T-helper 1 cell (primary cell): ENCODE results near the gene PPM1H.
"Not testable (repeated sequence)": the region's sequence is repeated elsewhere in the genome, so short reads cannot be mapped to it uniquely, and the experiment has no call there.

Experiments used
- DNase-seq, 5 donors: peaks; one replicate each; pipeline ENCODE4 v3.0.0-alpha.2; 2012 to 2020

The PPM1H gene

GRCh38 chr12:62943779-62944395 is 8.9 kb upstream of the PPM1H start:
- DNase-seq: no peak

GRCh38 chr12:62942316-62942715 is 7.4 kb upstream of the PPM1H start:
- not testable (repeated sequence) for DNase-seq

- DNase-seq: no peak
Observed at GRCh38 chr12:62934239-62934798, 631 bp downstream of the PPM1H start.

DNA sequence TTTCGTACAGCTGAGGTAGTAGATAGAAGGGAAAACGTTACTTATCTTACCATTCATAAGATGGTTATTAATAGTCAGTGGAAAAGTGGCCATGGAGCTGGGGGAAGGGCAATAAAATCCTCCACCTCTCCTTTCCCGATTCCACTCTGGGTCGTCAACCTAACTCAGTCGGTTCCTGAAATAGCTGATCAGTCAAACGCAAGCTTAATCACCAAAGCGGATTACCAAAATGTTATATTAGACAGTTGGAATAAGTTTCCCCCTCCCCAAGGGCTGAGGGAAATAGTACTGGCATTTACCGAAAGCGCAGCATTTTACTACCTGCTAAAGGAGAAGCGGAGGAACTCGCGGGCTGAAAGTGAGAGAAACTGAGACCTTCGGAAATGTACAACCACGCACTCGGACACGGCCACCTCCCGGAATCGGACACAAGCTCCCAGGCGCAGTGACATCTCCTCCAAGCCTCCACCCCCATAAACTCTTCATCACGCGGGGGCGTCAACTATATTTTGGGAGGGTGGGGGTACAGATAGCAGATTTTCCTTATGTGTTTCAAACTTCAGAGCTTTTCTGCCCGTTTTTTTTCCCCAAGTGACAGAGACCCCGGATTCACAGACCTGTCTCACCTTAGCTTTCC is 1.2 kb downstream of the PPM1H start:
- no peak for DNase-seq

- DNase-seq: no peak
Observed at GRCh38 chr12:62933220-62933601, 1.7 kb downstream of the PPM1H start.

- no peak for DNase-seq
Observed at GRCh38 chr12:62931477-62931876, 3.5 kb downstream of the PPM1H start.

GRCh38 chr12:62930546-62931425 is 4.2 kb downstream of the PPM1H start:
- DNase-seq: no peak

DNA sequence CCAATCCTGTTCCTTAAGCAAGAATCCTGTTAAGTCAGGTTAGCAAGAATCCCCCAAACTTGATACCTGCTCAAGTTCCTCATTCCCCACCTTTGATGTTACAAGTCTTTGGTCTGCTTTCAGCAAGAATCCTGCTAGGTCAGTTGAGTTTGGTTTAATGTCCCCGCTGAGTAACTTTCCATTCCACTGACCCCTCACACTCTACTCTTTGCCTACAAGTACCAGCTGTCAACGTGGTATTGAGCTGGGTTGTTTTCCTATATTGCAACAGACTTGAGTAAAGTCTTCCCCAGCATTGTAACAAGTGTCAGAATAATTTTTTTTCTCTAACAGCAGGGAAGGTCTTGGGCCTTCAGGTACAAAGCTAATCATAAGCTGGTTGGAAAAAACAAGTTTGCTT is 6.3 kb downstream of the PPM1H start:
- DNase-seq: no peak

GRCh38 chr12:62925680-62926079 is 9.3 kb downstream of the PPM1H start:
- no peak for DNase-seq

- DNase-seq: no peak
Observed at GRCh38 chr12:62924084-62924483, 10.9 kb downstream of the PPM1H start.

DNA sequence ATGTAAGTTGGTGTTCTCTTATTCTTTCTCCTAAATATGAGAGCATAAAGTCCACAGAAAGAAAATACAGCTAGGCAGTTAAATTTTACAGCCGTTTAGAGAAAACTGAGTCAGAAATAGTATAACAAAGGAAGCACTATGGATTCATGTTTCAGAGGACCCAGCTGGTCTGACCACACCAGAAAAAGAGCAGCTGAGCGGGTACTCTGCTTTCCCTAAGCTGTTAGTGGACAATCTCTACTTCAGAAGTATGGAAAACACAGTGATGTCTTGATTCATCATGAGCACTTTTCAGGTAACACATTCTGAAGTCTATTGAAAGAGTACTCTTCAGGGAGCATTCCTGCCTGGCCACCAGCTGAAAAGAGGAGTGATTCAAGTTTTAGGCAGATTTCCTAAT is 12.4 kb downstream of the PPM1H start:
- DNase-seq: no peak

GRCh38 chr12:62919838-62920237 is 15.1 kb downstream of the PPM1H start:
- DNase-seq: no peak

GRCh38 chr12:62917926-62918325 is 17.0 kb downstream of the PPM1H start:
- no peak for DNase-seq

- DNase-seq: no peak
Observed at GRCh38 chr12:62916632-62917425, 18.1 kb downstream of the PPM1H start.

GRCh38 chr12:62915204-62915529 is 19.8 kb downstream of the PPM1H start:
- DNase-seq: no peak

DNA sequence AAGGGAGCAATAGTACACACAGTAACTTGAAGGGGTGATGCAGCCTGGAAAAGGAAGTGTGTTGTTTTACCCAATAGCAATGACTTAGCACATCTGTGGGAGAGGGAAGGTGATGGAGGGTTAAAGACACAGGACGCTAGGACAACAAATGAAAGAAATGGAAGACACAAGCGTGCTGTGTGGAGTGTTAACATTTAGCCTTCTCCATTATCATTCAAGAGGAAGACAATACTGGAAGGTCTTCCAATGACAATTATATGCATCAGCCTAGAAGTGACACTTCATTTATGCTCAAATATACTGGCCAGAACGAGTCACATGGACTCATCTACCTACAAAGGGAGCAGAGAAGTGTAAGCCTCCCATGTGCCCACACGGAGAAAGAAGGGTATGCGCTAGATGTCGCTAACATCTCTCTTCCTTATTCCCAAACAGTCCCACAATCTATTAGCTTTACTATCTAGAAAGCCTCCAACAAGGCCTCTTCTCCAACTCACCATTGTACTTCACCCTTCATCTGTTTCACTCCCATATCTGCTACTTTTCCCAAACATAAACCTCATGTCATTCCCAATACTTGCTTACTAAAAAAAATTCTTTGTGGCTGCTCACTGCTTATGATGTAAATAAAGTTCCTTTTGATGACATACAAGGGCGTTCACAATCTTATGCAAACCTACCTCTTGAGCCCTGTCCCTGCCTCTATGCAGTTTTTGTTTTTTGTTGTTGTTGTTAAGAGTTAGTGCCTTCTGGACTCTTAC is 20.3 kb downstream of the PPM1H start:
- no peak for DNase-seq

- no peak for DNase-seq
Observed at GRCh38 chr12:62913380-62913779, 21.6 kb downstream of the PPM1H start.

- DNase-seq: no peak
Observed at GRCh38 chr12:62912644-62913043, 22.3 kb downstream of the PPM1H start.

DNA sequence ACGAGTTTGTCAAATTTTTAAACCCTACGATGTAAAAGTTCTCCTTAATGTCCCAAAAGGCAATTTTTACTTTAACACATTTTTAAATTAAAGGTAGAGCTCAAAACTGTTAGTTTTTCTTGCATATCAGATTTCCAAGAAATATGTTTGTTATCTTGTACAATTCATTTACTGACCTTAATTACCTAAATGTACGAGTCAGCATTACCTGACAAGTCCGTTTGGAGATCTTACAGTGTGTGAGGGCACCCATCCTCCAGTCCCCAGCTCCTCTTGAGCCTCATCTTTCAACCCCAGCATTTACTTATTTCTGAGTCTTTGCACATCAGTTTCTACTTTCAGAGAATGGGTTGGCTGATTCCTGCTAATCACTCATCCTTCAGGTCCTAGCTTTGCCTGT is 23.7 kb downstream of the PPM1H start:
- DNase-seq: no peak

GRCh38 chr12:62910549-62911169 is 24.3 kb downstream of the PPM1H start:
- no peak for DNase-seq

DNA sequence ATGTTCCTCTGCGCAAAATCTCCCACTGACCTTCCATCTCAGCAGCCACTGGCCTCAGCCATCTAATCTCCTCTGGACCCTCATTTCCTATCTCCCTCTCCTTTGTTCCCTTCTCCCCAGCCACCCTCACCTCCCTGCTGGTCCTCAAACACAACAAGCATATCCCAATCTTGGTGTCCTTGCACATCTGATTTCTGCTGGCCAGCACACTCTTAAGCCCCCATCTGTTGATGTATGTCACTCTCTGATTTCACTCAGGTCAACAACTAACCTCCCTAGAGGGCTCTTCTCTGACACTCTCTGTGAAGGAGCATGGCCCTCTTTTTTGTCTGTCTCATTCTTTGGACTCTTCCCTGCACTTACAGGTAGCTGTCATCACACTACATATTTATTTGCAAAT is 25.6 kb downstream of the PPM1H start:
- no peak for DNase-seq

GRCh38 chr12:62908674-62909073 is 26.3 kb downstream of the PPM1H start:
- no peak for DNase-seq
